Measurements from ENCODE around the gene PACS2.
"Not testable (repeated sequence)": the region's sequence is repeated elsewhere in the genome, so short reads cannot be mapped to it uniquely, and the experiment has no call there.

Gene PACS2

GRCh38 chr14:105288936-105289335 is 25.6 kb upstream of the PACS2 start:
- DNase-seq: not testable (repeated sequence)

GRCh38 chr14:105290621-105291346 is 23.8 kb upstream of the PACS2 start:
- DNase-seq: no peak

DNA sequence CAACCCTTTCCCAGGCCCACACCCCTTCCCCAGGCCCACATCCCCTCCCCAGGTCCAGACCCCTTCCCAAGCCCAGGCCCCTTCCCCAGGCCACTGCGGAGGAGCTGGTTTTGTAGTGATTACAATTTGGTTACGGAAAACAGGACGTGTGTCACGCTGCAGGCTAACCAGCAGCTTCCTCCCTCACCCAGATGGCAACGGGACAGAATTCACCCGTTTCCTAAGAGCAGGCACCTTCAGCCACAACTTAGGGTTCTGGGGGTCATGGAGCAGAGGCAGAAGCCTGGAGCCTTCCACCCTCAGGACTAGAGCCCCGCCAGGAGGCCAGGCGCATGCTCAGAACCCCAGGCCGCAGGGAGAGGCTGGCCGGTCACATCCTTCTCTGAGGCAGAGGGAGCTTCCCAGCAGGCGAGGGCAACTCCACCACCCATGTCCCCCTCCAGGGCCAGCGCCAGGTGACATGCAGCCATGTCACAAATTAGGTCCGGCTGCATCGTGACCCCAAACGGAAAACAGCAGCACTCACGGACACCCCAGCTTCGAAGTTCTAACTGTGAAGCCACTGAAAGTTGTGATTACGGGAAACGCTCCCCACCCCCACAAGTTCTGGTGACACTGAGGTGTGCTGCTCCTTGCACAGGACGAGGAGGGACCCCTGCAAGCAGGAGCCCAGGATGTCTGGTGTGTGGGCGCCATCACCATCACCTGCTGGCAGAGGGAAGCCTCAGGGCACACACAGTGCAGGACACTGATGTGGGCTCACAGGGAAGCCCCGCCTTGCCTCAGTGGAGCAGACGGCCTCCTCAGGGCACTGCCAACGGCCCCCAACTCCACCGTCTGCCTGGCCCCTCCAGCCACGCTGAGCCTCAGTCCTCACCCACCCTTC is 21.5 kb upstream of the PACS2 start:
- peak; percentile 42 for DNase-seq

DNA sequence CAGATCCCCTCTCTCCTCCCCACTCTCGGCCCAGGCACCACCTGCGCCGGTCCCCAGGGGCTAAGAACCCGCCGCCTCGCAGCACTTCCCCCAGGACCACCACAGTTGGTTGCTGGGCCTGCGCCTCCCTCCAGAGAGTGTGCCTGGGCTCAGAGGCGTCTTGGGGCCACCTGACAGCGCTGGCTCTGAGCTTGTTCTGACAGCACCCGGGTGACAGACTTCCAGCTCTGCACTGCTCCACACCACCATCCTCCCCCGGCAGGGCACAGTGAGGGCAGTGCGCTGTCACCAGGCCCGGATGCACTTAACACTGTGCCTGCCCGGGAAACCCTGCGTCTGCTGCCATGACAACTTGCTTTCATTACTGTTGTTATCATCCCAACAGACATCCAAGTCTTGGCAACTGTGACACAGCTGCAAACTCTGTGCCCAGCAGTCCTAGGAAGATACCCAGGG is 20.4 kb upstream of the PACS2 start:
- DNase-seq: peak; percentile 72

DNA sequence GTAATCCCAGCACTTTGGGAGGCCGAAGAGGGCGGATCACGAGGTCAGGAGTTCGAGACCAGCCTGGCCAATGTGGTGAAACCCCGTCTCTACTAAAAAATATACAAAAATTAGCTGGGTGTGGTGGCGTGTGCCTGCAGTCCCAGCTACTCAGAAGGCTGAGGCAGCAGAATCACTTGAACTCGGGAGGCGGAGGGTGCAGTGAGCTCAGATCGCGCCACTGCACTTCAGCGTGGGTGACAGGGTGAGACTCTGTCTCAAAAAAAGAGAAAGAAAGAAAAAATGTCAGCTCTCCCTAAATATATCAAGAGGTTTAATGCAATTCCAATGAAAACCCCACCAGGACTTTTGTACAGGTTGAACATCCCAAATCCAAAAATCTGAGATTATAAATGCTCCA is 17.2 kb upstream of the PACS2 start:
- DNase-seq: not testable (repeated sequence)

GRCh38 chr14:105299654-105300541 is 14.7 kb upstream of the PACS2 start:
- DNase-seq: peak; percentile 36

DNA sequence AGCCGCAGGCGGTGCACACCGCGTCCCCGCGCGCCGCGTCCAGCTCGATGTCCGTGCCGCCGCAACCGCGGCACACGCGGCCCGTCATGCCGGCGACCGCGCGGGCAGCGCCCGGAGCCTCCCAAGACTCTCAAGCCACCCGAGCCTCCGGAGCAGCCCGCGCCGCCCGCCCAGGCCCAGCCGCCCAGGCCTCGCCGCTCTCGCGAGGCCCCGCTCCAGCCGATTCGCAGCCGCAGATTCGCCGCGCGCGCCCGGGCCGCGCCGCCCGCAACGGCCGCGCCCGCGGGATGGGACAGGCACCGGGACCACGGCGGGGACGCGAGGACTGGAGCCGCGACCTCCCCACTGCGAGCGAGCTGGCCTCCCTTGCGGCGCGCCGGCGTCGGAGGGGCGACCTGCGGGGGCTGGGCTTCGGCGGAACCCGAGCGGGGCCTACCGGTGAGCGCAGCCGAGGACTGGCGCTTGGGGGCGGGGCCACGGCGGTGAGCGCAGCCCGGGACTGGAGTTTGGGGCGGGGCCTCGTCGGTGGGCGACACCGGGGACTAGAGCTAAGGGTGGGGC is 13.9 kb upstream of the PACS2 start, which contains the start of gene BRF1:
TSS of gene BRF1 (minus strand) at position 460 of the 561 bp plus-strand sequence. CDS start at position 88, 372 bp downstream.
- DNase-seq: peak; percentile 99

GRCh38 chr14:105301103-105301914 is 13.2 kb upstream of the PACS2 start:
- peak; percentile 100 for DNase-seq

GRCh38 chr14:105301915-105302249 is 12.7 kb upstream of the PACS2 start:
- DNase-seq: not testable (repeated sequence)

DNA sequence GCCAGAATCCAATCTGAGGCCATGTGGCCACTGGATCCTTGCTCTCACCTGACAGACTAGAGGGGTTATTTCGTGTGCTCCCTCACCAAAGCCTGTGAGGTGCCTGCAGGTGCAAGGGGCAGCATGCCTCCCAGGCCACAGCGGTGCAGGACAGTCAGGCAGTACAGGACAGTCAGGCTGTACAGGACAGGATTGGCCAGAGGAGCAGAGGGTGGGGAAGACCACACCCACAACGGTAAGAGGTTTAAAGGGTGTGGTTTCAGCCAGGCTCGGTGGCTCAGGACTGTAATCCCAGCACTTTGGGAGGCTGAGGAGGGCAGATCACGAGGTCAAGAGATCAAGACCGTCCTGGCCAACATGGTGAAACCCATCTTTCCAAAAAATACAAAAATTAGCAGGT is 10.6 kb upstream of the PACS2 start:
- DNase-seq: no peak

- no peak for DNase-seq
Observed at GRCh38 chr14:105304565-105304964, 10.0 kb upstream of the PACS2 start.

DNA sequence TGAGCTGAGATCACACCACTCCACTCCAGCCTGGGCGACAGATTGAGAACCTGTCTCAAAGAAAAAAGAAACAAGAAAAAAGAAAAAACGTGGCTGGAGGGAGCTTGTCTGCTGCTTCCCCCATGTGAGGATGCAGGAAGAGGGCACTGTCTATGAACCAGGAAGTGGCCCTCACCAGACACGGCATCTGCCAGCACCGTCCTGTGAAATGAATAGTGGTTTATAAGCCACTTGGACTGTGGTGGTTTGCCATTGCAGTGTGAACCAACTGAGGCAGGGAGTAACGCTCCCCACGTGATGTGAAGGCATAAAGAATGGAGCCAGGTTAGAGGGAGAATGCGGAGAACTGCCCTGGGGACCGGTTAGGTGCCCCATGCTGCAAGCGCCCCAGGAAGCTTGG is 9.2 kb upstream of the PACS2 start:
- peak; percentile 26 for DNase-seq

DNA sequence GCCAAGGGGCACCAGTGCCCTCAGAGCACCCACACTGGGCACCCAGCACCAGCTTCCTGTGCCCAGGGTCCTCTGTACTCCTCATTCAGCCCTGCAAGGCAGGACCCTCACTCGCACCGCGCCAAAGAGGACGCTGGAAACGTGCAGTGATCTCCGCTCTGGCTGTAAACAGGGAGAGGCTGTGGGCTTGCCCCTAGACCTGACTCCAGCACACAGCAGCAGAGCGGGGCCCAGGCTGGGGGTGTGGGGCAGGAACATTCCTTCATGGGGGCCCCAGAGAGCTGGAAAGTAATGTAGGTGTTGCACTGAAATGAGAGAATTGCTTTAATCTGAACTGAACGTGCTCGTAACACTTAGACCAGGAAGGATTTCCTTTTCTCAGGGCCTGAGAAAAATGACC is 8.8 kb upstream of the PACS2 start:
- DNase-seq: no peak

- no peak for DNase-seq
Observed at GRCh38 chr14:105307052-105307727, 7.4 kb upstream of the PACS2 start.

GRCh38 chr14:105309371-105309770 is 5.2 kb upstream of the PACS2 start:
- no peak for DNase-seq

GRCh38 chr14:105311838-105312237 is 2.7 kb upstream of the PACS2 start:
- no peak for DNase-seq

- no peak for DNase-seq
Observed at GRCh38 chr14:105312973-105313372, 1.6 kb upstream of the PACS2 start.

DNA sequence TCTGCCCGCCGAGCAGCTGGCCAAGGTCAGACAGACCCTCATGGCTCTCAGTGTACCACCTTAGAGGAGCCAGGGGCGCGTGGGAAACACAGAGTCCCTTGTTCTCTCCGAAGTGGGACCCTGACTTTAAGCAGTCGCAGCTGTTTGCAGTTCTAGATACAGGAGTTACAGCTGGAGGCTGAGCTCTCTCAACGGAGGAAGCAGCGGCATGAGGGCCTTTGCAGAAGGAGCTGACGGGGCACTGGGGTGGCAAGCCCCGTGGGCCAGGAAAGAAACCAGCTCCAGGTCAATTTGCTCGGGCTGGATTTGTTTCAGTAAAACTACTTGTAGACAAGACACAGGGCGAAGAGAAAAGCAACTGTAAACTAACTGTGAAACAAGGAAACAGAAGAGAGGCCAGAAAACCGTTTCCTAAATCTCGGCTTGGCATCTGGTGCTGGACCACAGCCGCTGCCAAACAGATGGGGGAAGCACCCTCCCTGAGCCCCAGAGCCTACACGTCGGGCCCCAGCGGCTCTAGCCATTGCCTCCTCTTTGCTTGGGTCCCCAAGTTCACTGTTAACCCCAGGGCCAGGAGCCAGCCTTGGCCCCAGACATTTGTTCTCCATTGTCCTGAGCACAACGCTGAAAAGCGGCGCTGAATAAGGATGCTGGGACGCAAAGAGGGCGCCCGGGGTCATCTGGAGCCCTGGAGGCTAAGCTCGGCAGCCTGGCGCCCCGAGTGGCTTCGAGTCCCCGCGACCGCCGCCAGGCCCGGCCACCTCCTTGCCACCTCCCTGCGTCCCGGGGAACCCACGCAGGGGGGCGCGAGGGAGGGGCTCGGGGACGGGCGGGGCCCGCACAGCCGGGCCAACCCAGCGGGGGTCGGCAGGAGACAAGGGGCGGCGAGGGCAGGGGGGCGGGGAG is 914 bp upstream of the PACS2 start:
- no peak for DNase-seq

- DNase-seq: peak; percentile 71
Observed at GRCh38 chr14:105315211-105315721, 718 bp downstream of the PACS2 start.

All from CD4-positive, alpha-beta T cell treated with Interleukin-17A for 4 hours (primary cell).